ENCODE data around the gene FNBP1L.

GRCh38 chr1:93595266-93595665 lies 147.3 kb downstream of the FNBP1L start:
- no peak for TF ChIP-seq CTCF (IDR thresholded peaks at IDR 0.05)
- TF ChIP-seq EZH2 (IDR thresholded peaks at IDR 0.05; ENCODE audit: borderline replicate concordance, insufficient read depth, low read depth, low read length, poor library complexity, severe bottlenecking), result no peak
